CD4-positive, alpha-beta T cell treated with Interleukin-10 for 1 hour (primary cell): ENCODE data around the gene YY1.
A peak's percentile ranks its signal among the peaks of the same experiment; 100 is the strongest.
"Not testable (repeated sequence)": the region's sequence is repeated elsewhere in the genome, so short reads cannot be mapped to it uniquely, and the experiment has no call there.

Source experiments
- DNase-seq: peaks from one replicate; pipeline ENCODE4 v3.0.0-alpha.2; 2020

Gene YY1

GRCh38 chr14:100238419-100239210, at the start of gene YY1:
Gene YY1, plus strand, starts transcription at chr14:100239144. Its CDS starts 101 bp downstream, at chr14:100239245.
- peak; percentile 99 for DNase-seq

GRCh38 chr14:100190126-100190525, 48.8 kb upstream of the YY1 start:
- no peak for DNase-seq

GRCh38 chr14:100191584-100192249, 47.2 kb upstream of the YY1 start:
- DNase-seq = no peak

GRCh38 chr14:100192250-100192671, 46.7 kb upstream of the YY1 start:
- no peak for DNase-seq

GRCh38 chr14:100192672-100193416, 46.1 kb upstream of the YY1 start:
- peak; percentile 100 for DNase-seq

- DNase-seq = no peak
Observed at GRCh38 chr14:100193417-100194357, 45.3 kb upstream of the YY1 start.

GRCh38 chr14:100199240-100199860, 39.6 kb upstream of the YY1 start:
- DNase-seq = no peak

- no peak for DNase-seq
Observed at GRCh38 chr14:100200311-100200710, 38.6 kb upstream of the YY1 start.

- DNase-seq = no peak
Observed at GRCh38 chr14:100201701-100202100, 37.2 kb upstream of the YY1 start.

GRCh38 chr14:100202712-100203111, 36.2 kb upstream of the YY1 start:
- DNase-seq = no peak

- no peak for DNase-seq
Observed at GRCh38 chr14:100203146-100203545, 35.8 kb upstream of the YY1 start.

- DNase-seq = no peak
Observed at GRCh38 chr14:100203962-100204834, 34.7 kb upstream of the YY1 start.

GRCh38 chr14:100204835-100205167, 34.1 kb upstream of the YY1 start:
- not testable (repeated sequence) for DNase-seq

GRCh38 chr14:100207588-100207987, 31.4 kb upstream of the YY1 start:
- DNase-seq = not testable (repeated sequence)

GRCh38 chr14:100208136-100208535, 30.8 kb upstream of the YY1 start:
- DNase-seq = not testable (repeated sequence)

GRCh38 chr14:100211366-100211765, 27.6 kb upstream of the YY1 start:
- DNase-seq = no peak

GRCh38 chr14:100211893-100212292, 27.1 kb upstream of the YY1 start:
- DNase-seq = no peak

- no peak for DNase-seq
Observed at GRCh38 chr14:100212476-100213333, 26.2 kb upstream of the YY1 start.

- no peak for DNase-seq
Observed at GRCh38 chr14:100213587-100213955, 25.4 kb upstream of the YY1 start.
